Nephron (organoid): ENCODE data around the gene PWP1.
"Not testable (repeated sequence)": the region's sequence is repeated elsewhere in the genome, so short reads cannot be mapped to it uniquely, and the experiment has no call there.

Experiments used
- H3K27ac Mint-ChIP-seq, 3 experiments: 2 replicates each; pipeline ENCODE4 v1.8.0; 2020; ENCODE audit warnings: mixed read lengths in 3 of 3, mild to moderate bottlenecking in 2 of 3, moderate library complexity in 1 of 3
- H3K27me3 Mint-ChIP-seq: 2 replicates; pipeline ENCODE4 v1.8.0; 2021; ENCODE audit warnings: low read depth, mild to moderate bottlenecking, moderate library complexity, mixed read lengths
- H3K36me3 Mint-ChIP-seq: 2 replicates; pipeline ENCODE4 v1.8.0; 2020; ENCODE audit warnings: low read depth, mixed read lengths
- H3K4me1 Mint-ChIP-seq: 2 replicates; pipeline ENCODE4 v1.8.0; 2020; ENCODE audit warnings: mixed read lengths
- H3K4me3 Mint-ChIP-seq, 3 experiments: 2 replicates each; pipeline ENCODE4 v1.8.0; 2020; ENCODE audit warnings: mild to moderate bottlenecking in 3 of 3, mixed read lengths in 3 of 3, moderate library complexity in 2 of 3
- H3K9me3 Mint-ChIP-seq: 2 replicates; pipeline ENCODE4 v1.8.0; 2020; ENCODE audit warnings: mixed read lengths
- CTCF ChIP-seq, 3 experiments: fragments of 200-600 bp; sonication (generic); IDR thresholded peaks; one replicate each; pipeline ENCODE4 v1.5.0; 2021; ENCODE audit warnings: antibody characterized with exemption in 3 of 3; ENCODE audit not compliant: unreplicated experiment in 3 of 3

Gene PWP1

GRCh38 chr12:107681836-107682820, 3.5 kb upstream of the PWP1 start:
- Mint-ChIP-seq H3K27me3 (peaks cover 22% of the 10 kb centered on the region), H3K9me3 (no peaks in the 10 kb centered on the region), H3K36me3 (peaks cover 3% of the 10 kb centered on the region), H3K27ac (no peak overlapping the region), H3K4me1 (peaks cover 31% of the 10 kb centered on the region), H3K4me3 (no peak overlapping the region)
- TF ChIP-seq CTCF (IDR thresholded peaks at IDR 0.05; ENCODE audit: unreplicated experiment in 3 of 3) = no peak

GRCh38 chr12:107684029-107684795, 1.4 kb upstream of the PWP1 start:
- H3K4me3 Mint-ChIP-seq = peak overlapping the region; percentile 94 to 98 (median 97)
- H3K4me1 Mint-ChIP-seq = peaks cover 23% of the 10 kb centered on the region
- H3K27ac Mint-ChIP-seq = peak overlapping the region; percentile 93 to 97 (median 96)

GRCh38 chr12:107684990-107685359, 624 bp upstream of the PWP1 start:
- Mint-ChIP-seq H3K27ac (peak overlapping the region; percentile 93 to 97 (median 96)), H3K9me3 (no peaks in the 10 kb centered on the region), H3K4me1 (peaks cover 23% of the 10 kb centered on the region), H3K27me3 (peaks cover 8% of the 10 kb centered on the region), H3K4me3 (peak overlapping the region; percentile 94 to 98 (median 97)), H3K36me3 (peaks cover 23% of the 10 kb centered on the region)
- TF ChIP-seq CTCF (IDR thresholded peaks at IDR 0.05; ENCODE audit: unreplicated experiment in 3 of 3) = no peak

More at GRCh38 chr12:107684029-107684795, 1.4 kb upstream of the PWP1 start:
- peaks cover 16% of the 10 kb centered on the region for H3K36me3 Mint-ChIP-seq
- H3K27me3 Mint-ChIP-seq = peaks cover 7% of the 10 kb centered on the region
- no peak for TF ChIP-seq CTCF (IDR thresholded peaks at IDR 0.05; ENCODE audit: unreplicated experiment in 3 of 3)
- no peaks in the 10 kb centered on the region for H3K9me3 Mint-ChIP-seq

- peak in 1 of 3 experiments; percentile 26 for TF ChIP-seq CTCF (IDR thresholded peaks at IDR 0.05; ENCODE audit: unreplicated experiment in 3 of 3)
- H3K27ac Mint-ChIP-seq, H3K9me3 Mint-ChIP-seq, H3K4me3 Mint-ChIP-seq, H3K4me1 Mint-ChIP-seq, H3K27me3 Mint-ChIP-seq: not testable (repeated sequence)
- peaks cover 76% of the 10 kb centered on the region for H3K36me3 Mint-ChIP-seq
Measured at GRCh38 chr12:107695772-107696171, 10.2 kb downstream of the PWP1 start.

GRCh38 chr12:107702106-107702505, 16.5 kb downstream of the PWP1 start:
- Mint-ChIP-seq H3K27ac (no peak overlapping the region), H3K4me1 (no peaks in the 10 kb centered on the region), H3K36me3 (peaks cover 94% of the 10 kb centered on the region), H3K4me3 (no peak overlapping the region), H3K27me3 (no peaks in the 10 kb centered on the region), H3K9me3 (peaks cover 10% of the 10 kb centered on the region)
- TF ChIP-seq CTCF (IDR thresholded peaks at IDR 0.05; ENCODE audit: unreplicated experiment in 3 of 3) = no peak
